Endometrial microvascular endothelial cells (primary cell): Measurements from ENCODE around the gene LPCAT2. TPM values are rescaled to one million over a fixed set of nuclear protein-coding genes. Genes with fewer than 3 reads are reported as not detected.

ENCODE experiments used
- in situ Hi-C: cut with HindIII; loops from 2 replicates; pipeline ENCODE4 v1.10.0; 2017; ENCODE audit warnings: low sequenced_read_pairs, low pct_unique_long_range_greater_than_20kb; ENCODE audit errors: inconsistent ontology term
- total RNA-seq: library from RNA; depleted of rRNA; stranded (reverse); fragments of >200 nt; gene quantifications from one replicate; pipeline ENCODE4 v1.2.3, GENCODE V29; 2015; ENCODE audit errors: inconsistent ontology term

The LPCAT2 gene
- total RNA-seq, 1 donor from 2014 or later = 37.6 TPM

GRCh38 chr16:55500530-55501011, 8.3 kb upstream of the LPCAT2 start:
- in situ Hi-C loops = no loop called here

- in situ Hi-C loops = no loop called here
These were observed 7.1 kb upstream of the LPCAT2 start for GRCh38 chr16:55501549-55502322.

GRCh38 chr16:55502801-55503366, 6.0 kb upstream of the LPCAT2 start:
- in situ Hi-C loops = no loop called here

- in situ Hi-C loops = no loop called here
These were observed 4.9 kb upstream of the LPCAT2 start for GRCh38 chr16:55503726-55504550.

- in situ Hi-C loops = no loop called here
These were observed 3.4 kb upstream of the LPCAT2 start for GRCh38 chr16:55505333-55506015.

- in situ Hi-C loops = no loop called here
These were observed 2.8 kb upstream of the LPCAT2 start for GRCh38 chr16:55506083-55506482.

- in situ Hi-C loops = no loop called here
These were observed 2.2 kb upstream of the LPCAT2 start for GRCh38 chr16:55506708-55507107.

GRCh38 chr16:55508271-55508921, 476 bp upstream of the LPCAT2 start:
- in situ Hi-C loops = no loop called here

- in situ Hi-C loops = no loop called here
These were observed 1.4 kb downstream of the LPCAT2 start for GRCh38 chr16:55510185-55510805.

GRCh38 chr16:55512941-55513340, 4.1 kb downstream of the LPCAT2 start:
- in situ Hi-C loops = no loop called here

GRCh38 chr16:55513616-55514015, 4.7 kb downstream of the LPCAT2 start:
- in situ Hi-C loops = no loop called here

GRCh38 chr16:55515111-55515510, 6.2 kb downstream of the LPCAT2 start:
- in situ Hi-C loops = no loop called here

GRCh38 chr16:55521792-55522191, 12.9 kb downstream of the LPCAT2 start:
- in situ Hi-C loops = no loop called here

- in situ Hi-C loops = no loop called here
These were observed 17.6 kb downstream of the LPCAT2 start for GRCh38 chr16:55526441-55526840.

- in situ Hi-C loops = no loop called here
These were observed 19.0 kb downstream of the LPCAT2 start for GRCh38 chr16:55527885-55528284.

- in situ Hi-C loops = no loop called here
These were observed 20.1 kb downstream of the LPCAT2 start for GRCh38 chr16:55529018-55529417.

GRCh38 chr16:55530316-55530856, 21.5 kb downstream of the LPCAT2 start:
- in situ Hi-C loops = no loop called here

- in situ Hi-C loops = no loop called here
These were observed 23.4 kb downstream of the LPCAT2 start for GRCh38 chr16:55532227-55532626.
